Body of pancreas (tissue), 4 donors: ENCODE results near the gene ATG4B. TPM values are rescaled to one million over a fixed set of nuclear protein-coding genes. Genes with fewer than 3 reads are reported as not detected.

Experiments used
- ATAC-seq: fragments of 150-250 bp; one replicate; pipeline ENCODE4 v1.9.1; 2016
- DNase-seq, 4 donors: peaks; one replicate each; pipeline ENCODE4 v3.0.0-alpha.2; 2019
- H3K27ac ChIP-seq, 4 donors: fragments of 200-600 bp; sonication (generic); 1 replicate in 3 of 4; 2 replicates in 1 of 4; pipeline versions ENCODE4 v1.5.1 to v1.6.1; 2016 to 2019; ENCODE audit warnings: mild to moderate bottlenecking in 1 of 4, mixed read lengths in 1 of 4, moderate library complexity in 1 of 4
- H3K27me3 ChIP-seq, 2 donors: fragments of 200-600 bp; sonication (generic); one replicate each; pipeline ENCODE4 v1.6.0; 2016; ENCODE audit warnings: mild to moderate bottlenecking in 1 of 2
- H3K36me3 ChIP-seq, 2 donors: fragments of 200-600 bp; sonication (generic); replicated peaks in 1 of 2; 2 replicates each; pipeline ENCODE4 v1.5.1; 2016; ENCODE audit warnings: low read depth in 2 of 2; ENCODE audit not compliant: insufficient read depth in 1 of 2
- H3K4me1 ChIP-seq: fragments of 200-600 bp; sonication (generic); one replicate; pipeline ENCODE4 v1.6.0; 2016
- H3K4me3 ChIP-seq, 2 donors: fragments of 200-600 bp; sonication (generic); 1 replicate in 1 of 2; 2 replicates in 1 of 2; pipeline ENCODE4 v1.5.1; 2016 to 2019
- H3K9me3 ChIP-seq, 3 donors: fragments of 200-600 bp; sonication (generic); 1 replicate in 2 of 3; 2 replicates in 1 of 3; pipeline ENCODE4 v1.5.1; 2016
- POLR2A ChIP-seq, 3 donors: fragments of 450-650 bp; IDR thresholded peaks; one replicate each; pipeline ENCODE4 v1.6.1; 2016; ENCODE audit warnings: antibody characterized with exemption in 3 of 3, mild to moderate bottlenecking in 2 of 3
- WGBS, 2 donors: methylation state at CpG; one replicate each; pipeline ENCODE4 v1.1.5; 2017; 5-methylcytosine and 5-hydroxymethylcytosine counted together
- intact Hi-C: fragments of 100-400 bp; cut with DNase I; formaldehyde crosslinking; loops from one replicate; pipeline ENCODE4 v1.15.1; 2023
- total RNA-seq, 2 donors: library from RNA; depleted of rRNA; stranded (reverse); fragments of >200 nt; gene quantifications; one replicate each; pipeline ENCODE4 v1.1.0, GENCODE V29; 2016
- TF ChIP-seq, protein P1 (sequence below), 7 experiments: fragments of 450-650 bp in 4 of 7; fragments of 200-600 bp in 3 of 7; sonication (generic) in 3 of 7; IDR thresholded peaks; one replicate each; pipeline ENCODE4 v1.5.1; 2016 to 2019; ENCODE audit warnings: antibody characterized with exemption in 7 of 7

ATG4B gene
- total RNA-seq, 2 donors from 2014 or later: 27.5 to 54.4 TPM

GRCh38 chr2:241595600-241596140 is 41.8 kb upstream of the ATG4B start:
- H3K4me3 ChIP-seq: no peak overlapping the region
- H3K9me3 ChIP-seq: no peaks in the 10 kb centered on the region
- peaks cover 0 to 14% of the 10 kb centered on the region in 2 donors for H3K36me3 ChIP-seq
- no peak for TF ChIP-seq POLR2A (IDR thresholded peaks at IDR 0.05)
- TF ChIP-seq, protein P1, sequence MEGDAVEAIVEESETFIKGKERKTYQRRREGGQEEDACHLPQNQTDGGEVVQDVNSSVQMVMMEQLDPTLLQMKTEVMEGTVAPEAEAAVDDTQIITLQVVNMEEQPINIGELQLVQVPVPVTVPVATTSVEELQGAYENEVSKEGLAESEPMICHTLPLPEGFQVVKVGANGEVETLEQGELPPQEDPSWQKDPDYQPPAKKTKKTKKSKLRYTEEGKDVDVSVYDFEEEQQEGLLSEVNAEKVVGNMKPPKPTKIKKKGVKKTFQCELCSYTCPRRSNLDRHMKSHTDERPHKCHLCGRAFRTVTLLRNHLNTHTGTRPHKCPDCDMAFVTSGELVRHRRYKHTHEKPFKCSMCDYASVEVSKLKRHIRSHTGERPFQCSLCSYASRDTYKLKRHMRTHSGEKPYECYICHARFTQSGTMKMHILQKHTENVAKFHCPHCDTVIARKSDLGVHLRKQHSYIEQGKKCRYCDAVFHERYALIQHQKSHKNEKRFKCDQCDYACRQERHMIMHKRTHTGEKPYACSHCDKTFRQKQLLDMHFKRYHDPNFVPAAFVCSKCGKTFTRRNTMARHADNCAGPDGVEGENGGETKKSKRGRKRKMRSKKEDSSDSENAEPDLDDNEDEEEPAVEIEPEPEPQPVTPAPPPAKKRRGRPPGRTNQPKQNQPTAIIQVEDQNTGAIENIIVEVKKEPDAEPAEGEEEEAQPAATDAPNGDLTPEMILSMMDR (IDR thresholded peaks at IDR 0.05): no peak
- no peak for DNase-seq
- no peaks in the 10 kb centered on the region for H3K4me1 ChIP-seq
- no peak for ATAC-seq
- H3K27ac ChIP-seq: no peak overlapping the region
- intact Hi-C loops: no loop called here
- no peaks in the 10 kb centered on the region for H3K27me3 ChIP-seq
- WGBS, 2 donors: 87 to 97% methylated on average over 13 to 14 of the region's 15 CpGs

GRCh38 chr2:241597561-241597960 is 39.9 kb upstream of the ATG4B start:
- WGBS, 2 donors: 91 to 95% methylated on average over 6 of the region's 6 CpGs
- Histone ChIP-seq H3K27me3 (no peaks in the 10 kb centered on the region), H3K36me3 (peaks cover 0 to 22% of the 10 kb centered on the region in 2 donors), H3K9me3 (no peaks in the 10 kb centered on the region), H3K4me1 (no peaks in the 10 kb centered on the region), H3K27ac (no peak overlapping the region), H3K4me3 (no peak overlapping the region)
- TF ChIP-seq, protein P1 (IDR thresholded peaks at IDR 0.05): no peak
- TF ChIP-seq POLR2A (IDR thresholded peaks at IDR 0.05): no peak
- ATAC-seq: no peak
- no peak for DNase-seq
- intact Hi-C loops: no loop called here

GRCh38 chr2:241598061-241598460 is 39.4 kb upstream of the ATG4B start:
- Histone ChIP-seq H3K27ac (no peak overlapping the region), H3K4me3 (no peak overlapping the region), H3K4me1 (no peaks in the 10 kb centered on the region), H3K27me3 (no peaks in the 10 kb centered on the region), H3K36me3 (peaks cover 0 to 22% of the 10 kb centered on the region in 2 donors), H3K9me3 (no peaks in the 10 kb centered on the region)
- ATAC-seq: no peak
- no peak for DNase-seq
- intact Hi-C loops: no loop called here
- TF ChIP-seq POLR2A (IDR thresholded peaks at IDR 0.05): no peak
- WGBS, 2 donors: 75 to 81% methylated on average over 5 of the region's 5 CpGs

GRCh38 chr2:241598487-241598886 is 39.0 kb upstream of the ATG4B start:
- Histone ChIP-seq H3K36me3 (peaks cover 0 to 18% of the 10 kb centered on the region in 2 donors), H3K27me3 (no peaks in the 10 kb centered on the region), H3K4me1 (no peaks in the 10 kb centered on the region), H3K9me3 (no peaks in the 10 kb centered on the region), H3K4me3 (no peak overlapping the region), H3K27ac (no peak overlapping the region)
- 24 to 29% methylated on average over 1 of the region's 1 CpG for WGBS, 2 donors
- peak; percentile 40 to 63 (median 52) for DNase-seq
- intact Hi-C loops: no loop called here
- peak; percentile 62 for ATAC-seq
- TF ChIP-seq, protein P1 (IDR thresholded peaks at IDR 0.05): peak in 6 of 7 experiments; percentile 18 to 63 (median 45)
- TF ChIP-seq POLR2A (IDR thresholded peaks at IDR 0.05): no peak

DNA sequence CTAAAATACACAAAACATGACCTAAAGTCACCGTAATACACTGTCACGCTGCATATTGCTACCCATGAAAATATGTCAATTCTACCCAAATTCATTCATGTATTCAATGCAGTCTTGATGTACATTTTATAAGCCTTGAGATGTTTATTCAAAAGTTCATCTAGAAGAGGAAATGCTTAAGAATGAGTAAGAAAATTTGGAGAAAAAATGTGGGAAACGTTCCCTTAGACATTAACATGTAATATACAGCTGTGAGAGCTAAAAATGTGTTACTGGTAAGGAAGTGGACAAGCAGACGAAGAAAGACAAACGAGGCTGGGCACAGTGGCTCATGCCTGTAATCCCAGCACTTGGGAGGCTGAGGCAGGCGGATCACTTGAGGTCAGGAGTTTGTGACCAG is 37.9 kb upstream of the ATG4B start:
- Histone ChIP-seq H3K27ac (no peak overlapping the region), H3K4me1 (no peaks in the 10 kb centered on the region), H3K9me3 (no peaks in the 10 kb centered on the region), H3K4me3 (no peak overlapping the region), H3K27me3 (no peaks in the 10 kb centered on the region), H3K36me3 (peaks cover 0 to 16% of the 10 kb centered on the region in 2 donors)
- ATAC-seq (no peak), DNase-seq (no peak)
- WGBS, 2 donors: 83 to 86% methylated on average over 6 of the region's 6 CpGs
- TF ChIP-seq POLR2A (IDR thresholded peaks at IDR 0.05): no peak
- intact Hi-C loops: no loop called here

DNA sequence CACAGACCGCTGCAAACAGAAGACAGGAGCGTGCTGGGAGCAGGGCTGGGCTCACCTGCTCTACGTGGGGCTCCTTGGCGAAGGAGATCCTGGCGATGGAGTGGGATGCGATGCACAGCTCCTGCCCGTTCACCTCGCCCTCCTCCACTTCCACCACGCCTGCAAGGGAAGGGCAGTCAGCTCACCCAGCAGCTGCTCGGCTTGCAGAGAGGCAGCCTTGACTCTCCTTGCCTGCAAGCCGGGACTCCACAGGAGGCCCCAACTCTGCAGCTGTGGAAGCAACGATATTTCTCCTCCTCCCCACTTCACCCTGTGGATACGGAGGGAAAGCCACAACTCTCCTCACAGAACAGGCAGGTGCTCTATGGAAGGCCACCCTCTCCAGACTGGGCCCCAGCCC is 35.7 kb upstream of the ATG4B start:
- ATAC-seq (no peak), DNase-seq (no peak)
- Histone ChIP-seq H3K27ac (no peak overlapping the region), H3K4me1 (no peaks in the 10 kb centered on the region), H3K9me3 (no peaks in the 10 kb centered on the region), H3K4me3 (no peak overlapping the region), H3K27me3 (no peaks in the 10 kb centered on the region), H3K36me3 (peaks cover 0 to 12% of the 10 kb centered on the region in 2 donors)
- intact Hi-C loops: no loop called here
- TF ChIP-seq, protein P1 (IDR thresholded peaks at IDR 0.05): no peak
- TF ChIP-seq POLR2A (IDR thresholded peaks at IDR 0.05): no peak
- WGBS, 2 donors: 89 to 90% methylated on average over 11 to 13 of the region's 13 CpGs
